ENCODE data around the gene MAML3.

Gene MAML3

GRCh38 chr4:139719381-139720101 is 434.4 kb downstream of the MAML3 start:
- peaks cover 25% of the 10 kb centered on the region for H3K36me3 ChIP-seq
- no peaks in the 10 kb centered on the region for H3K9me3 ChIP-seq
- no peaks in the 10 kb centered on the region for H3K27me3 ChIP-seq
- no peak for DNase-seq
- TF ChIP-seq CTCF (IDR thresholded peaks at IDR 0.05; ENCODE audit: low read depth, low read length) = no peak
- H3K4me1 ChIP-seq = peaks cover 4% of the 10 kb centered on the region; the same call in 1 of the 2 replicates
- no peak overlapping the region for H3K4me3 ChIP-seq (ENCODE audit: low read depth, low read length)

- DNase-seq = no peak
- TF ChIP-seq CTCF (IDR thresholded peaks at IDR 0.05; ENCODE audit: low read depth, low read length) = no peak
- Histone ChIP-seq H3K4me3 (ENCODE audit: low read depth, low read length) (no peak overlapping the region), H3K9me3 (no peaks in the 10 kb centered on the region), H3K4me1 (peaks cover 4% of the 10 kb centered on the region; the same call in 1 of the 2 replicates), H3K36me3 (peaks cover 25% of the 10 kb centered on the region), H3K27me3 (no peaks in the 10 kb centered on the region)
These were observed 435.2 kb downstream of the MAML3 start for GRCh38 chr4:139718833-139719232.

GRCh38 chr4:139718358-139718757 is 435.6 kb downstream of the MAML3 start:
- no peaks in the 10 kb centered on the region for H3K27me3 ChIP-seq
- no peaks in the 10 kb centered on the region for H3K9me3 ChIP-seq
- no peak overlapping the region for H3K4me3 ChIP-seq (ENCODE audit: low read depth, low read length)
- peaks cover 25% of the 10 kb centered on the region for H3K36me3 ChIP-seq
- TF ChIP-seq CTCF (IDR thresholded peaks at IDR 0.05; ENCODE audit: low read depth, low read length) = no peak
- H3K4me1 ChIP-seq = peaks cover 4% of the 10 kb centered on the region; the same call in 1 of the 2 replicates
- no peak for DNase-seq

- no peak for DNase-seq
- Histone ChIP-seq H3K4me1 (no peaks in the 10 kb centered on the region), H3K4me3 (ENCODE audit: low read depth, low read length) (no peak overlapping the region), H3K27me3 (no peaks in the 10 kb centered on the region), H3K36me3 (peaks cover 25% of the 10 kb centered on the region), H3K9me3 (no peaks in the 10 kb centered on the region)
- no peak for TF ChIP-seq CTCF (IDR thresholded peaks at IDR 0.05; ENCODE audit: low read depth, low read length)
These were observed 438.1 kb downstream of the MAML3 start for GRCh38 chr4:139715746-139716391.

GRCh38 chr4:139712882-139713281 is 441.1 kb downstream of the MAML3 start:
- no peak for TF ChIP-seq CTCF (IDR thresholded peaks at IDR 0.05; ENCODE audit: low read depth, low read length)
- no peak for DNase-seq
- H3K36me3 ChIP-seq = peaks cover 6% of the 10 kb centered on the region
- no peaks in the 10 kb centered on the region for H3K4me1 ChIP-seq
- H3K27me3 ChIP-seq = no peaks in the 10 kb centered on the region
- H3K9me3 ChIP-seq = no peaks in the 10 kb centered on the region; the same call in 1 of the 2 replicates
- no peak overlapping the region for H3K4me3 ChIP-seq (ENCODE audit: low read depth, low read length)

GRCh38 chr4:139711461-139711860 is 442.5 kb downstream of the MAML3 start:
- Histone ChIP-seq H3K4me1 (no peaks in the 10 kb centered on the region), H3K9me3 (no peaks in the 10 kb centered on the region; the same call in 1 of the 2 replicates), H3K4me3 (ENCODE audit: low read depth, low read length) (no peak overlapping the region), H3K27me3 (no peaks in the 10 kb centered on the region), H3K36me3 (peaks cover 6% of the 10 kb centered on the region)
- DNase-seq = no peak
- TF ChIP-seq CTCF (IDR thresholded peaks at IDR 0.05; ENCODE audit: low read depth, low read length) = no peak

All from BE2C (cell line).